CD14-positive monocyte (primary cell): ENCODE results near the gene KCNMB4. TPM values are rescaled to one million over a fixed set of nuclear protein-coding genes. Genes with fewer than 3 reads are reported as not detected.

ENCODE experiments used
- DNase-seq, 3 donors: peaks; one replicate each; pipeline ENCODE4 v3.0.0-alpha.2; 2011 to 2022
- H2AFZ ChIP-seq: 2 replicates; pipeline ENCODE4 v1.6.0; 2012; ENCODE audit warnings: mild to moderate bottlenecking, low read depth, low read length, inconsistent platforms; ENCODE audit not compliant: insufficient read depth, poor library complexity, severe bottlenecking
- H3K27ac ChIP-seq, 2 donors: 1 replicate in 1 of 2; 2 replicates in 1 of 2; pipeline ENCODE4 v1.5.1; 2012 to 2013; ENCODE audit warnings: low read length in 2 of 2, control low read depth in 1 of 2, inconsistent platforms in 1 of 2, low read depth in 1 of 2, mild to moderate bottlenecking in 1 of 2
- H3K27me3 ChIP-seq, 2 donors: one replicate each; pipeline versions ENCODE4 v1.6.0 to v1.6.1; 2011 to 2013; ENCODE audit warnings: low read length in 2 of 2; ENCODE audit not compliant: control insufficient read depth in 2 of 2, insufficient read depth in 2 of 2
- H3K36me3 ChIP-seq, 2 donors: replicated peaks in 1 of 2; 1 replicate in 1 of 2; 2 replicates in 1 of 2; pipeline versions ENCODE4 v1.5.1 to v1.6.1; 2012 to 2013; ENCODE audit warnings: low read length in 2 of 2, control low read depth in 1 of 2, inconsistent platforms in 1 of 2, mild to moderate bottlenecking in 1 of 2; ENCODE audit not compliant: insufficient read depth in 2 of 2, control insufficient read depth in 1 of 2
- H3K4me1 ChIP-seq, 2 donors: 1 replicate in 1 of 2; 2 replicates in 1 of 2; pipeline versions ENCODE4 v1.5.1 to v1.6.1; 2012 to 2013; ENCODE audit warnings: low read length in 2 of 2, control low read depth in 1 of 2, inconsistent platforms in 1 of 2, mild to moderate bottlenecking in 1 of 2, moderate library complexity in 1 of 2; ENCODE audit not compliant: insufficient read depth in 2 of 2, control insufficient read depth in 1 of 2
- H3K4me2 ChIP-seq: replicated peaks from 2 replicates; pipeline ENCODE3; 2012; ENCODE audit warnings: low read length, moderate library complexity, mild to moderate bottlenecking; ENCODE audit not compliant: poor library complexity, severe bottlenecking; ENCODE audit errors: extremely low read depth
- H3K4me3 ChIP-seq, 3 experiments: fragments of 200-600 bp in 1 of 3; sonication (generic) in 1 of 3; replicated peaks in 1 of 3; 1 replicate in 2 of 3; 2 replicates in 1 of 3; pipeline ENCODE4 v1.5.1; 2011 to 2013; ENCODE audit warnings: low read length in 3 of 3, mild to moderate bottlenecking in 3 of 3, control low read depth in 2 of 3, low read depth in 2 of 3, inconsistent platforms in 1 of 3, moderate library complexity in 1 of 3
- H3K79me2 ChIP-seq: 2 replicates; pipeline ENCODE4 v1.6.0; 2012; ENCODE audit warnings: mild to moderate bottlenecking, control low read depth, inconsistent platforms, low read length, moderate library complexity; ENCODE audit not compliant: insufficient read depth
- H3K9ac ChIP-seq: 2 replicates; pipeline ENCODE4 v1.6.0; 2017; ENCODE audit warnings: low read length, mild to moderate bottlenecking; ENCODE audit not compliant: insufficient read depth, poor library complexity, severe bottlenecking
- H3K9me3 ChIP-seq, 2 donors: replicated peaks in 1 of 2; 1 replicate in 1 of 2; 2 replicates in 1 of 2; pipeline versions ENCODE4 v1.5.1 to v1.6.1; 2012 to 2013; ENCODE audit warnings: low read length in 2 of 2, control low read depth in 1 of 2; ENCODE audit not compliant: control insufficient read depth in 1 of 2, insufficient read depth in 1 of 2
- H4K20me1 ChIP-seq: 2 replicates; pipeline ENCODE4 v1.6.0; 2012; ENCODE audit warnings: mild to moderate bottlenecking, low read length, control low read depth, moderate library complexity; ENCODE audit not compliant: insufficient read depth
- H3K27ac Mint-ChIP-seq, 7 donors: one replicate each; pipeline ENCODE4 v1.8.0; 2020; ENCODE audit warnings: mild to moderate bottlenecking in 7 of 7, mixed read lengths in 7 of 7, moderate library complexity in 6 of 7, inconsistent platforms in 2 of 7
- H3K27me3 Mint-ChIP-seq, 3 donors: one replicate each; pipeline ENCODE4 v1.8.0; 2021 to 2022; ENCODE audit warnings: low read depth in 3 of 3, mild to moderate bottlenecking in 3 of 3, mixed read lengths in 3 of 3, moderate library complexity in 3 of 3, inconsistent platforms in 1 of 3
- H3K36me3 Mint-ChIP-seq, 2 donors: one replicate each; pipeline ENCODE4 v1.8.0; 2020; ENCODE audit warnings: mixed read lengths in 2 of 2, inconsistent platforms in 1 of 2, mild to moderate bottlenecking in 1 of 2
- H3K4me1 Mint-ChIP-seq: one replicate; pipeline ENCODE4 v1.8.0; 2020; ENCODE audit warnings: mild to moderate bottlenecking, mixed read lengths
- H3K4me3 Mint-ChIP-seq, 2 donors: one replicate each; pipeline ENCODE4 v1.8.0; 2020; ENCODE audit warnings: mild to moderate bottlenecking in 2 of 2, mixed read lengths in 2 of 2, moderate library complexity in 1 of 2
- H3K9me3 Mint-ChIP-seq, 7 donors: one replicate each; pipeline ENCODE4 v1.8.0; 2020 to 2022; ENCODE audit warnings: mixed read lengths in 7 of 7, mild to moderate bottlenecking in 6 of 7, moderate library complexity in 6 of 7, inconsistent platforms in 2 of 7
- CTCF ChIP-seq: fragments of 200-600 bp; IDR thresholded peaks from one replicate; pipeline ENCODE4 v1.8.0; 2022; ENCODE audit warnings: antibody characterized with exemption, mild to moderate bottlenecking
- WGBS: methylation state at CpG from one replicate; pipeline ENCODE4 v1.1.5; 2013; ENCODE audit warnings: missing lambda C conversion rate; ENCODE audit not compliant: insufficient coverage; 5-methylcytosine and 5-hydroxymethylcytosine counted together
- intact Hi-C, 2 donors: fragments of 100-400 bp; cut with micrococcal nuclease; formaldehyde crosslinking; loops; one replicate each; pipeline versions ENCODE4 v1.15.0 to v1.15.1; 2023
- polyA plus RNA-seq, 3 donors: library from polyadenylated mRNA; depleted of rRNA in 1 of 3; unstranded in 2 of 3; stranded (reverse) in 1 of 3; fragments of 300-500 nt in 2 of 3; fragments of >200 nt in 1 of 3; fragmentation: Illumina TruSeq in 2 of 3; gene quantifications; 1 replicate in 2 of 3; 2 replicates in 1 of 3; pipeline ENCODE4 v1.2.3, GENCODE V29; 2012 to 2021

Gene KCNMB4
- polyA plus RNA-seq, 3 donors = 0.23 to 0.83 (median 0.41) TPM

DNA sequence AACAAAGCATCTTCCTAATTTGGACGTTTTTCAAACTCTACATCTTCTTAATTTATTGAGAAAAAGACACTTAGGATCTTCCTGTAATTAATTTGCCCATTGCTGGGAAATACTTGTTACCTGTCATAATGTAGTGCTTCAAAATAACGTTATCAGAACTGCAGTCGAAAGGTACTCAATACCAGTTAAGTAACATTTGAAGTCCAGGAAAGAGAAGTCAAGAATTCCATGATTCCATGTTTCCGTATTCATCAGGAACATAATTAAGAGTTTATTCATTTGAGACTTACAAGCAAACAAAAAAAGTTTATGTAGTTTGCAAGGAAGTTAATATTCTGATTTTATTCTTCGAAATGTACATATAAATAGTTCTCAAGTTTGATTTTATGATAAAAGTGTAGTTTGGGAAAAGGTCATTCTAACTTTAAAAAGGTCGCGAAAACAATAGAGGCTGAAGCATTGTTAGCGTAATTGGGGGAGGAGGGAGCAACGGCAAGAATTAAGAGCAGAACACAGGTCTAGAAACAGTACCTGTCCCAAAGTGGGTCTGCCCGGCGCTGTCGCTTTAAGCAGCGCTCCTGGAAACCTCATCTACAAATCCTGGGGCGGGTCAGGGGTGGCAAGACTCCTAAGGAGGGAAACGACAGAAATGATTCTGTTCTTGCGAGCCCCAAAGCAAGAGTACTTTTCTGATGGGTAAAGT, 1.2 kb upstream of the KCNMB4 start:
- 10% methylated on average over 4 of the region's 16 CpGs for WGBS
- H3K27ac Mint-ChIP-seq = no peak overlapping the region
- H3K4me1 Mint-ChIP-seq = peaks cover 30% of the 10 kb centered on the region
- TF ChIP-seq CTCF = no peak
- H3K27me3 Mint-ChIP-seq = peaks cover 42 to 58% (median 56%) of the 10 kb centered on the region in 3 donors
- peaks cover 18 to 22% of the 10 kb centered on the region in 2 donors for H3K4me1 ChIP-seq
- H3K9me3 ChIP-seq = peaks cover 0 to 10% of the 10 kb centered on the region in 2 donors
- H3K4me3 ChIP-seq = peak overlapping the region; percentile 78 to 90 (median 86)
- peak overlapping the region; percentile 84 to 92 for H3K4me3 Mint-ChIP-seq
- intact Hi-C loops = no loop called here
- H3K27me3 ChIP-seq = peaks cover 55 to 63% of the 10 kb centered on the region in 2 donors
- H3K36me3 ChIP-seq = no peaks in the 10 kb centered on the region
- H3K27ac ChIP-seq = no peak overlapping the region
- no peak overlapping the region for H3K9ac ChIP-seq
- peaks cover 0 to 11% (median 2%) of the 10 kb centered on the region in 7 donors for H3K9me3 Mint-ChIP-seq
- H3K36me3 Mint-ChIP-seq = peaks cover 2 to 9% of the 10 kb centered on the region in 2 donors
- peak overlapping the region; percentile 79 for H2AFZ ChIP-seq
- DNase-seq = no peak
- no peaks in the 10 kb centered on the region for H4K20me1 ChIP-seq
- peak overlapping the region; percentile 99 for H3K4me2 ChIP-seq
- no peaks in the 10 kb centered on the region for H3K79me2 ChIP-seq

DNA sequence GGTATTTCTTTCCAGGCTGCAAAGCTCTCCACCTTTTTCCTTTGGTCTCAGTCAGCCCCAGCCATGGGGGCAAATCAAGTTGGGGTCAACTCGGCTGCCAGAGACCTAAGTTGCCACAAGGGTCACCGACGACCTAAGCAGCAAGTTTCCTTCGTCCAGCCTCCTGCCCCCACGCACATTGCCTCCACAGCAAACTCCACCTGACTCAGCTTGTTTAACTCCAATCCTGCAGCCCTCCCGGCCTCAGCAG, 767 bp upstream of the KCNMB4 start:
- intact Hi-C loops = no loop called here
- 1% methylated on average over 6 of the region's 6 CpGs for WGBS
- Histone ChIP-seq H2AFZ (peak overlapping the region; percentile 79), H3K4me3 (peak overlapping the region; percentile 78 to 90 (median 86)), H3K27ac (no peak overlapping the region), H4K20me1 (no peaks in the 10 kb centered on the region), H3K9ac (no peak overlapping the region), H3K79me2 (no peaks in the 10 kb centered on the region), H3K9me3 (peaks cover 0 to 10% of the 10 kb centered on the region in 2 donors), H3K4me2 (peak overlapping the region; percentile 99), H3K4me1 (peaks cover 18 to 22% of the 10 kb centered on the region in 2 donors), H3K36me3 (no peaks in the 10 kb centered on the region), H3K27me3 (peaks cover 55 to 63% of the 10 kb centered on the region in 2 donors)
- no peak for DNase-seq
- Mint-ChIP-seq H3K27me3 (peaks cover 42 to 61% (median 59%) of the 10 kb centered on the region in 3 donors), H3K9me3 (peaks cover 0 to 11% (median 2%) of the 10 kb centered on the region in 7 donors), H3K4me3 (peak overlapping the region; percentile 84 to 92), H3K27ac (peak overlapping the region in 1 of 7 donors; percentile 50), H3K4me1 (peaks cover 27% of the 10 kb centered on the region), H3K36me3 (peaks cover 2 to 9% of the 10 kb centered on the region in 2 donors)
- no peak for TF ChIP-seq CTCF
